ENCODE results near the gene CDH15.

CDH15 gene

GRCh38 chr16:89170346-89171215, 967 bp upstream of the CDH15 start:
- DNase-seq = no peak
- H3K27me3 ChIP-seq (replicated peaks) = peaks cover 11% of the 10 kb centered on the region
- in situ Hi-C loops (cut with HindIII; ENCODE audit: low pct_ligation_motif_present, low sequenced_read_pairs) = loop anchor here (25.0 kb wide), 1 partner anchor 408 kb away; no protein-coding TSS in a partner anchor
- TF ChIP-seq, protein P1, sequence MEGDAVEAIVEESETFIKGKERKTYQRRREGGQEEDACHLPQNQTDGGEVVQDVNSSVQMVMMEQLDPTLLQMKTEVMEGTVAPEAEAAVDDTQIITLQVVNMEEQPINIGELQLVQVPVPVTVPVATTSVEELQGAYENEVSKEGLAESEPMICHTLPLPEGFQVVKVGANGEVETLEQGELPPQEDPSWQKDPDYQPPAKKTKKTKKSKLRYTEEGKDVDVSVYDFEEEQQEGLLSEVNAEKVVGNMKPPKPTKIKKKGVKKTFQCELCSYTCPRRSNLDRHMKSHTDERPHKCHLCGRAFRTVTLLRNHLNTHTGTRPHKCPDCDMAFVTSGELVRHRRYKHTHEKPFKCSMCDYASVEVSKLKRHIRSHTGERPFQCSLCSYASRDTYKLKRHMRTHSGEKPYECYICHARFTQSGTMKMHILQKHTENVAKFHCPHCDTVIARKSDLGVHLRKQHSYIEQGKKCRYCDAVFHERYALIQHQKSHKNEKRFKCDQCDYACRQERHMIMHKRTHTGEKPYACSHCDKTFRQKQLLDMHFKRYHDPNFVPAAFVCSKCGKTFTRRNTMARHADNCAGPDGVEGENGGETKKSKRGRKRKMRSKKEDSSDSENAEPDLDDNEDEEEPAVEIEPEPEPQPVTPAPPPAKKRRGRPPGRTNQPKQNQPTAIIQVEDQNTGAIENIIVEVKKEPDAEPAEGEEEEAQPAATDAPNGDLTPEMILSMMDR (IDR thresholded peaks at IDR 0.05; ENCODE audit: low read depth, low read length, missing control alignments) = no peak
- no peak overlapping the region for H3K4me3 ChIP-seq (ENCODE audit: low read depth, low read length)
- no peaks in the 10 kb centered on the region for H3K36me3 ChIP-seq (replicated peaks)
- H3K27ac ChIP-seq = no peak overlapping the region

DNA sequence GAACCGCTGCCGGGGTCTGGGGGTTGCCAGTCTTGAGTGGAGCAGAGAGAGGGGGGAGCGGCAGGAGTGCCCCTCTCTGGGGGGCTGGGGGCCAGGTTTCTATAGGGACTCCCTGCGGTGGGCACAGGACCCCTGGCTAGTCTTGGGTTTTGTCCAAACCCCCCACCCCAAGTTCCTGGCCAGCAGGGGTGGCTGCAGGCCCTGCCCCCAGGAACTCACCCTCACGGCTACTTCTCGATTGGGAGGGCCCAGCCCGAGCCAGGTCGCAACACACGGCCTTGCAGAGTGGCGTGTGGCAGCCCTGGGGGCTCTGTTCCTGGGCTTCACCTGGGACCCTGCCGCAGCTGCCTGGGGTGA, 601 bp downstream of the CDH15 start:
- TF ChIP-seq, protein P1 (IDR thresholded peaks at IDR 0.05; ENCODE audit: low read depth, low read length, missing control alignments) = no peak
- no peak for DNase-seq
- Histone ChIP-seq H3K4me3 (ENCODE audit: low read depth, low read length) (no peak overlapping the region), H3K27me3 (replicated peaks) (peaks cover 11% of the 10 kb centered on the region), H3K36me3 (replicated peaks) (no peaks in the 10 kb centered on the region), H3K27ac (no peak overlapping the region)
- in situ Hi-C loops (cut with HindIII; ENCODE audit: low pct_ligation_motif_present, low sequenced_read_pairs) = loop anchor here (25.0 kb wide), 1 partner anchor 410 kb away; no protein-coding TSS in a partner anchor

DNA sequence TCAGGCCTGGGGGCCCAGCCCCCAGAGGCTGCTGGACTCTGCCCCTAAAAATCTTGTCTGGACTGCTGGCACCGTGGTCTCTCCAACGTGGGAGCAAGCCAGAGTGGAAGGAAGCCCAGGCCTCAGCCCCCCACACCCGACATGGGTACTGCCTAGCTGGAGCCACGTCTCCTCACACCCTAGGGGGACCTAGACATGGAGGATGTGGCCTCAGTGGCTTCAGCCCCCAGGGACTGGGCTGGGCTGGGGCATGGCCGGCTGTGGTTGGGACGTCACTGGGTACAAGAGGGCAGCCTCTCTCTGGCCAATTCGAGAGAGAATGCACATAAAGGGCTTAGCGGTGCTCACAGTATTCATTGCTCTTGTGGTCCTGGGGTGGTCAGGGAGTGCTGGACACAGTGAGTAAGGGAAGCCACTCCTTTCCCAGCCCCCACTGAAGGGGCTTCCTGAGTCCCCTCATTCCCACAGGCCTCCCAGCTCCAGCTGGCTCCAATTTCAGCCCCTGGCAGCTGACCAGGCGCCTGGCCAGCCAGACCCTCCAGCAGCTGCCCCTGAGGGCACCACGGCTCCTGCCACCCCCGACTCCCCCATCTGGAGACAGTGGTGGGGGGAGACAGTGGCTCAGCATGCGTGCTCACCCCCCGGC, 1.1 kb downstream of the CDH15 start:
- Histone ChIP-seq H3K4me3 (ENCODE audit: low read depth, low read length) (no peak overlapping the region), H3K27me3 (replicated peaks) (peaks cover 11% of the 10 kb centered on the region), H3K27ac (no peak overlapping the region), H3K36me3 (replicated peaks) (no peaks in the 10 kb centered on the region)
- DNase-seq = no peak
- TF ChIP-seq, protein P1 (IDR thresholded peaks at IDR 0.05; ENCODE audit: low read depth, low read length, missing control alignments) = no peak
- in situ Hi-C loops (cut with HindIII; ENCODE audit: low pct_ligation_motif_present, low sequenced_read_pairs) = loop anchor here (25.0 kb wide), 1 partner anchor 410 kb away; no protein-coding TSS in a partner anchor

DNA sequence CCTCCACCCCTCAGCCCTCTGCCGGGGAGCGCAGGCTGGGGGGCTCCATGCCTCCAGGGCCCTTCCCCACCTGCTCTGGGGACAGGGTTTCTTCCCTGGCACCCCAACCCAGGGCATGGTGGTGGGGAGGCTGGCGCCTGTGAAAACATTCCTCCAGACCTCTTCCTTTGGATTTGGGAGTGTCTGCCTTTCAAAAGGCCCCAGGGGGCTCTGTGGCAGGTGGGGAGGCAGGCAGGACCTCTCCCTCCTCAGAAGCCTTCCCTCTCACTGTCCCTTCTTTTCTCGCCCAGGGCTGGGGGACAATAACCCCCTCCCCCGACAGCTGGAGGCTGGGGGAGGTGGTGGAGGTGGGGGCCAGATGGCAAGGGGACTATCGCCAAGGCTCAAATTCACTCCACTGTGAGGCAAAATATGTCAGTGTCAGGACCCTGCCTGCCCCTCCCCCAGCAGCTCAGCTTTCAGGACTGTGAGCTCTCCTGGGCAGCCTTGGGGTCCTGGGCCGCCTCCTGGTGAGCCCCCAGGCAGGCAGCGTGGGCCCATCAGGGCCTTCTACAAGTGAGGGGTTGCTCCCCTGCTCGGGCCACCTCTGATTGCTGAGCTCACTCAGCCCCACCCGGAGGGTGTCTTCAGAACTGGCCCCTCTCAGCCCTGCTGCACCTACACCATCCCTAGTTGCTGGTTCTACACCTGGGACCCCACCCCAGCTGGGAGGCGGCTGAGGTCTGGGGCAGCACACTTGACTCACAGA, 1.8 kb downstream of the CDH15 start:
- in situ Hi-C loops (cut with HindIII; ENCODE audit: low pct_ligation_motif_present, low sequenced_read_pairs) = loop anchor here (25.0 kb wide), 1 partner anchor 411 kb away; no protein-coding TSS in a partner anchor
- H3K27ac ChIP-seq = no peak overlapping the region
- peaks cover 11% of the 10 kb centered on the region for H3K27me3 ChIP-seq (replicated peaks)
- no peak overlapping the region for H3K4me3 ChIP-seq (ENCODE audit: low read depth, low read length)
- DNase-seq = no peak
- TF ChIP-seq, protein P1 (IDR thresholded peaks at IDR 0.05; ENCODE audit: low read depth, low read length, missing control alignments) = no peak
- H3K36me3 ChIP-seq (replicated peaks) = no peaks in the 10 kb centered on the region

GRCh38 chr16:89174055-89174827, 2.7 kb downstream of the CDH15 start:
- H3K36me3 ChIP-seq (replicated peaks) = no peaks in the 10 kb centered on the region
- peaks cover 11% of the 10 kb centered on the region for H3K27me3 ChIP-seq (replicated peaks)
- H3K4me3 ChIP-seq (ENCODE audit: low read depth, low read length) = no peak overlapping the region
- no peak for DNase-seq
- in situ Hi-C loops (cut with HindIII; ENCODE audit: low pct_ligation_motif_present, low sequenced_read_pairs) = loop anchor here (25.0 kb wide), 1 partner anchor 412 kb away; no protein-coding TSS in a partner anchor
- H3K27ac ChIP-seq = no peak overlapping the region
- TF ChIP-seq, protein P1 (IDR thresholded peaks at IDR 0.05; ENCODE audit: low read depth, low read length, missing control alignments) = no peak
